A673 (cell line): Measurements from ENCODE around the gene FGFR3. TPM values are rescaled to one million over a fixed set of nuclear protein-coding genes. Genes with fewer than 3 reads are reported as not detected.

Experiments used
- BruUV-seq: library from RNA; stranded (reverse); fragments of 400-500 nt; replicated peaks from 2 replicates; lab custom pipeline; 2021; lab: Mats Ljungman, UMichigan
- CTCF ChIA-PET: fragments of 300-600 bp; sonication (Branson Sonifier 250); formaldehyde crosslinking; loops from one replicate; lab custom pipeline; 2022; ENCODE audit warnings: antibody characterized with exemption; lab: Charles Lee
- POLR2A ChIA-PET: fragments of 300-600 bp; sonication (Branson Sonifier 250); formaldehyde crosslinking; loops from one replicate; lab custom pipeline; 2022; ENCODE audit warnings: antibody characterized with exemption; ENCODE audit not compliant: low non-redundant PET; lab: Charles Lee
- DNase-seq: peaks from one replicate; pipeline ENCODE4 v3.0.0-alpha.2; 2015; ENCODE audit warnings: low spot score
- H3K27ac ChIP-seq: fragments of 200-600 bp; sonication (generic); 2 replicates; pipeline ENCODE4 v1.5.1; 2016; ENCODE audit warnings: mixed run types, low read depth, mild to moderate bottlenecking, mixed read lengths, antibody characterized with exemption, low read length; ENCODE audit not compliant: poor library complexity, severe bottlenecking
- H3K27me3 ChIP-seq: fragments of 200-600 bp; sonication (generic); replicated peaks from 2 replicates; pipeline ENCODE4 v1.6.1; 2017; ENCODE audit warnings: mixed run types, low read depth, mild to moderate bottlenecking, mixed read lengths, antibody characterized with exemption, low read length; ENCODE audit not compliant: insufficient read depth, poor library complexity
- H3K36me3 ChIP-seq: fragments of 200-600 bp; sonication (generic); 2 replicates; pipeline ENCODE4 v1.6.1; 2016; ENCODE audit warnings: mixed run types, mild to moderate bottlenecking, mixed read lengths, antibody characterized with exemption, low read length; ENCODE audit not compliant: insufficient read depth, poor library complexity, severe bottlenecking
- H3K4me1 ChIP-seq: fragments of 200-600 bp; sonication (generic); 2 replicates; pipeline ENCODE4 v1.6.1; 2017; ENCODE audit warnings: mixed run types, mild to moderate bottlenecking, mixed read lengths, antibody characterized with exemption, low read length; ENCODE audit not compliant: insufficient read depth, poor library complexity, severe bottlenecking
- H3K4me3 ChIP-seq: fragments of 200-600 bp; sonication (generic); 2 replicates; pipeline ENCODE4 v1.5.1; 2016; ENCODE audit warnings: low read depth, mixed run types, mild to moderate bottlenecking, mixed read lengths, low read length; ENCODE audit not compliant: poor library complexity, severe bottlenecking
- H3K9me3 ChIP-seq: fragments of 200-600 bp; sonication (generic); 2 replicates; pipeline ENCODE4 v1.6.1; 2016; ENCODE audit warnings: mixed run types, low read depth, mild to moderate bottlenecking, mixed read lengths, antibody characterized with exemption, low read length; ENCODE audit not compliant: poor library complexity, severe bottlenecking
- CTCF ChIP-seq: fragments of 300-800, 200-600 bp; sonication (generic); conservative IDR thresholded peaks from 2 replicates; pipeline ENCODE4 v1.5.1; 2017; ENCODE audit warnings: low read depth, mild to moderate bottlenecking, antibody characterized with exemption, low read length, moderate library complexity, mixed read lengths
- EZH2 ChIP-seq: fragments of 200-600 bp; sonication (generic); IDR thresholded peaks from 2 replicates; pipeline ENCODE4 v1.6.1; 2017; ENCODE audit warnings: borderline replicate concordance, low read depth, mild to moderate bottlenecking, mixed read lengths, antibody characterized with exemption, low read length; ENCODE audit not compliant: poor library complexity, severe bottlenecking
- intact Hi-C: fragments of 100-400 bp; cut with micrococcal nuclease; formaldehyde crosslinking; loops from one replicate; pipeline ENCODE4 v1.10.0; 2022; ENCODE audit not compliant: unreplicated experiment
- total RNA-seq: library from RNA; stranded (reverse); gene quantifications from 2 replicates; pipeline ENCODE4 v1.2.3, GENCODE V29; 2021

Gene FGFR3
- total RNA-seq, 1 experiment from 2014 or later: 5.5 TPM

DNA sequence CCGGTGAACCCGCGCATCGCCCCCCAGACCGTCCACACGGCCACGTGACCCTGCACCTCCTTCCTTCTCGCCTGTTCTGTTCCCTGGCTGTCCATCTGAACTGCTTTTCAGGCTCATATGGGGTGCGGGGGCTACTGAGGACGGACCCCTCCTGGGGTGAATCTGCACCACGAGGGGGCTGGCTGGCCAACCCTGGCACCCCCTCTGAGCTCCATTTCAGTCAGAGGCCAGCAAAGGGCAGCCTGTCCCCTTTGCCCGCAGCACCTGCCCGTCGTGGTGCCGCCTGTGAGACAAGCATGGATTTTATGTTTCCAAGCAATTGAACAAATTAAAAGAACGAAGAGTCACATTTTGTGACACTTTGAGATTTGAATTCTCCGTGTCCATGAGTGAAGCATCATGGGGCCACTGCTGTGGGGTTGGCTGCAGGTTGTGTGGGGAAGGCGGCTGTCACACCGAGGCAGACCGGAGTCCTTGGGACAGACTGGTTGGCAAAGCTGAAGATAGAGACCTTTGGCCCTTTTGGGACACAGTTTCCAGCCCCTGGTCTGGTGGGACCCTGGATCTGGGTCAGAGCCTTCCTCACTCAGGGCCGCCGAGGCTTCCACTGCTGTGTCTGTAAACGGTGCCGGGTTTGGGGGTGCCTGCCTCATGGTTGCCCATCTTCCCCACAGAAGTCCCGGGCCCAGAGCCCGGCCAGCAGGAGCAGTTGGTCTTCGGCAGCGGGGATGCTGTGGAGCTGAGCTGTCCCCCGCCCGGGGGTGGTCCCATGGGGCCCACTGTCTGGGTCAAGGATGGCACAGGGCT is 5.7 kb downstream of the FGFR3 start:
- intact Hi-C loops: no loop called here
- no peak for TF ChIP-seq EZH2
- no peak for TF ChIP-seq CTCF
- peaks cover 4% of the 10 kb centered on the region for H3K4me1 ChIP-seq
- DNase-seq: no peak
- H3K4me3 ChIP-seq: no peak overlapping the region
- CTCF ChIA-PET: no interaction called here
- no TSS peak for BruUV-seq
- POLR2A ChIA-PET: no interaction called here
- H3K9me3 ChIP-seq: no peaks in the 10 kb centered on the region
- H3K27ac ChIP-seq: no peak overlapping the region
- no peaks in the 10 kb centered on the region for H3K36me3 ChIP-seq
- H3K27me3 ChIP-seq: peaks cover 15% of the 10 kb centered on the region

- H3K27ac ChIP-seq: no peak overlapping the region
- no peak for DNase-seq
- POLR2A ChIA-PET: no interaction called here
- no TSS peak for BruUV-seq
- CTCF ChIA-PET: no interaction called here
- no peaks in the 10 kb centered on the region for H3K36me3 ChIP-seq
- H3K4me3 ChIP-seq: no peak overlapping the region
- no peak for TF ChIP-seq EZH2
- no peak for TF ChIP-seq CTCF
- H3K4me1 ChIP-seq: no peaks in the 10 kb centered on the region
- H3K9me3 ChIP-seq: no peaks in the 10 kb centered on the region
- H3K27me3 ChIP-seq: peaks cover 8% of the 10 kb centered on the region
- intact Hi-C loops: no loop called here
Measured at GRCh38 chr4:1799387-1800375, 6.6 kb downstream of the FGFR3 start.

DNA sequence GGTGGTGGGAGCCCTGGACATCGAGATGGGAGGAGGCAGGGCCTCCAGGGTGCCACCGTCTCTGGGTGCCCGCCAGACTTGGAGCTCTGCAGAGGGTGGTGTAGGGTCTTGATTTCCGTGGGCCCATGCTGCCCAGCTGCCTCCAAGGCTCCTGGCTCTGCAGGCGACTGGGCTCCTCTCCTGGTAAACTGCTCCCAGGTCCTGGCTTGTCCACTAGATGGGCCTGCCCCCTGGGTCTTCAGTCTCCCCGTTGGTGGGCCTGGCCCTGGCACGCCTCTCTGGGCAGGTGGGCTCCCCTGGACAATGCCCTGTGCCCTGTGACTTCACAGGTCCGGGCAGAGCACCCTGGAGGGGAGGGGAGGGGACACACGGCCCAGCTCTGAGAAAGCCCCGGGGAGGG is 7.7 kb downstream of the FGFR3 start:
- POLR2A ChIA-PET: no interaction called here
- intact Hi-C loops: no loop called here
- BruUV-seq: no TSS peak

More for the DNA sequence above, 7.7 kb downstream of the FGFR3 start:
- Histone ChIP-seq H3K4me1 (no peaks in the 10 kb centered on the region), H3K4me3 (no peak overlapping the region), H3K27ac (no peak overlapping the region), H3K9me3 (no peaks in the 10 kb centered on the region), H3K27me3 (no peaks in the 10 kb centered on the region), H3K36me3 (no peaks in the 10 kb centered on the region)
- CTCF ChIA-PET: no interaction called here
- DNase-seq: no peak
- no peak for TF ChIP-seq EZH2
- no peak for TF ChIP-seq CTCF
